Stimulated activated CD4-positive, alpha-beta T cell treated with anti-CD3 and anti-CD28 coated beads, Interleukin-12 subunit alpha, Interleukin-12 subunit beta, amount 100 ng/mL, for 4 hours (primary cell): ENCODE measurements around the gene CCDC116.
A peak's percentile ranks its signal among the peaks of the same experiment; 100 is the strongest.
"Not testable (repeated sequence)": the region's sequence is repeated elsewhere in the genome, so short reads cannot be mapped to it uniquely, and the experiment has no call there.

Source experiments
- DNase-seq: peaks from one replicate; pipeline ENCODE4 v3.0.0-alpha.2; 2020

CCDC116 gene

GRCh38 chr22:21632237-21632895 lies at the start of gene CCDC116:
CCDC116 (plus strand) TSS chr22:21632760; CDS start chr22:21633182, 422 bp downstream.
- DNase-seq: peak; percentile 43

- no peak for DNase-seq
These were observed 49.5 kb upstream of the CCDC116 start for GRCh38 chr22:21582801-21583740.

- no peak for DNase-seq
These were observed 47.2 kb upstream of the CCDC116 start for GRCh38 chr22:21585389-21585788.

DNA sequence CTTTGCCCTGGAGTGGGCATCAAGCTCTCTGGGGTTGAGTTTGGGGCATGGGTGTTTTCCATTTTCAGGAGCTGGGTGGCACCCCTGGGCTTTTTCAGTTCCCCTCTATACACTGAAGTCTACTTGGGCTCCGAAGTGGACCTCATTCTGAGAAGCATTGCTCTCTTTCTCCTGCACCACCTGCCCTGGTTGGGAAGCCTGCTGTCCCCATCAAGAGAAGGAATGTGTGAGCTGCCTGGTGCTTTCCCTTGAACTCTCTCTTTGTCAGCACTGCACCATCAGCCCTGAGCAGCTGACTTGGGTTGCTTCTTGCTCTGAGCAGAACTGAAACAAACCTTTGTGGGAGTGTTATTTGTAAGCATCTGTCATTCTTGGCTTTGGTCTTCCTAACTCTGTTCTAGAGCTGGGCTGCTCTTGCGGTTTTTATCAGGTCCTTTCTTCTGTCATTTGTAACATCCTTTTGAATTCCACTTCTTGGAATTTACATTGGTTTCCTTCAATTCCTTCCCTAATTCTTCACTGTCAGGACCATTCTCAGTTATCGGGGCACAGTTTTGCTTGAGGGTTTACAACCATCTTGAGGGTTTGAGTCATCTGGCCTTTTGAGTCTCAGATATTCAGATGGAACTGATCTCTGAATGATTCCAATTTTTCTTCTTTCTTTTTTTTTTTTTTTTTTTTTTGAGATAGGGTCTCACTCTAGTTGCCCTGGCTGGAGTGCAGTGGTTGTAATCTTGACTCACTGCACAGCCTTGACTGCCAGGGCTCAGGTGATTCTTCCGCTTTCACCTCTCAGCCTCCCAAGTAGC lies 44.6 kb upstream of the CCDC116 start:
- peak; percentile 33 for DNase-seq

GRCh38 chr22:21589396-21589795 lies 43.2 kb upstream of the CCDC116 start:
- no peak for DNase-seq

- no peak for DNase-seq
These were observed 41.5 kb upstream of the CCDC116 start for GRCh38 chr22:21590809-21591641.

- DNase-seq: no peak
These were observed 40.9 kb upstream of the CCDC116 start for GRCh38 chr22:21591695-21592094.

DNA sequence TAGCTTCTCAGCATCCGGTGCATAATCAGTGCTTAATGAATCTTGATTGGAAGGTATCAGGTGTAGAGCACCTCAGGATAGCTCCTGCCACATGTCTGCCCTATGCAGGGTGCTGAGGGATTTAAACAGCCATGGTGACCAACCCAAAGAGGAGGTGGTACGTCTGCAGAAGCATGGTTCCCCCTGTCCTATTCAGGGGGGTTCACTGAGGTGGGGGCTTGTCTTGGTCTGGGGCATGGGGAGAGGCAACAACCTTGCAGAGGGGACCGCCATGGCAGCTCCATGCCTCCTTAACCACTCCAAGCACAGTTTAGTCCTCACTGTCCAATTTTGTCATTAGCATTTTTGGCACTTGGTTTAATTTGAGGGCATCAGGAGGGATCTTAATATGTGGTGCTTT lies 40.1 kb upstream of the CCDC116 start:
- DNase-seq: no peak

- DNase-seq: no peak
These were observed 38.9 kb upstream of the CCDC116 start for GRCh38 chr22:21593406-21594232.

- DNase-seq: no peak
These were observed 37.6 kb upstream of the CCDC116 start for GRCh38 chr22:21594865-21595452.

- DNase-seq: not testable (repeated sequence)
These were observed 36.0 kb upstream of the CCDC116 start for GRCh38 chr22:21596356-21597135.

- DNase-seq: no peak
These were observed 34.3 kb upstream of the CCDC116 start for GRCh38 chr22:21598302-21598701.

- DNase-seq: no peak
These were observed 33.3 kb upstream of the CCDC116 start for GRCh38 chr22:21599053-21599893.

GRCh38 chr22:21602579-21602978 lies 30.0 kb upstream of the CCDC116 start:
- no peak for DNase-seq

GRCh38 chr22:21603973-21604372 lies 28.6 kb upstream of the CCDC116 start:
- no peak for DNase-seq

- no peak for DNase-seq
These were observed 26.5 kb upstream of the CCDC116 start for GRCh38 chr22:21605887-21606564.

DNA sequence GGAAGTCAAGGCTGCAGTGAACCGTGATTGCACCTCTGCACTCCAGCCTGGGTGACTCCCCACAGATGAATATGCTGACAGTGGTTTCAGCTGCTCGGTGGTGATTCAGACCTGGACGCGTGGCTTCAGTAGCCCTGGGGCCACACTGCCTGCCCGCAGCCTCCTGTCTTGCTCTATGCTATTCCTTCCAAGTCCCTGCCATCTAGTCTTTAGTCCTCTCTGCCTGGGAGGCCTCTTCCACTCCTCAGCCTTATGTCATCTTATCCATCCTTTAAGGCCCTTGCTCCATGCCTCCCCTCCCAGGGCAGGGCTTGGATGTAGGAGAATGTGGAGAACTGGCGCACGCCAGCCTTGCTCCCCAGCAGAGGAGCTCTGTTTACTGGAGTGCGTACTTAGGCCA lies 25.8 kb upstream of the CCDC116 start:
- DNase-seq: no peak

- DNase-seq: not testable (repeated sequence)
These were observed 22.9 kb upstream of the CCDC116 start for GRCh38 chr22:21609556-21610157.
